Dedifferentiated amniotic fluid mesenchymal stem cell (primary cell): ENCODE measurements around the gene TGFB1.
"Not testable (repeated sequence)": the region's sequence is repeated elsewhere in the genome, so short reads cannot be mapped to it uniquely, and the experiment has no call there.

Source experiments
- DNase-seq: peaks from one replicate; pipeline ENCODE4 v3.0.0-alpha.2; 2016; ENCODE audit errors: extremely low spot score

TGFB1 gene

GRCh38 chr19:41369769-41370168 lies 16.0 kb upstream of the TGFB1 start:
- no peak for DNase-seq

- peak; percentile 91 for DNase-seq
Observed at GRCh38 chr19:41367848-41368301, 14.2 kb upstream of the TGFB1 start.

GRCh38 chr19:41366089-41366488 lies 12.4 kb upstream of the TGFB1 start:
- DNase-seq = no peak

GRCh38 chr19:41364524-41365391 lies 11.0 kb upstream of the TGFB1 start:
- no peak for DNase-seq

GRCh38 chr19:41363753-41364523 lies 10.2 kb upstream of the TGFB1 start, which contains the start of gene B9D2:
Gene B9D2, minus strand, starts transcription at chr19:41364149. Its CDS starts 630 bp downstream, at chr19:41363519.
- DNase-seq = peak; percentile 98

DNA sequence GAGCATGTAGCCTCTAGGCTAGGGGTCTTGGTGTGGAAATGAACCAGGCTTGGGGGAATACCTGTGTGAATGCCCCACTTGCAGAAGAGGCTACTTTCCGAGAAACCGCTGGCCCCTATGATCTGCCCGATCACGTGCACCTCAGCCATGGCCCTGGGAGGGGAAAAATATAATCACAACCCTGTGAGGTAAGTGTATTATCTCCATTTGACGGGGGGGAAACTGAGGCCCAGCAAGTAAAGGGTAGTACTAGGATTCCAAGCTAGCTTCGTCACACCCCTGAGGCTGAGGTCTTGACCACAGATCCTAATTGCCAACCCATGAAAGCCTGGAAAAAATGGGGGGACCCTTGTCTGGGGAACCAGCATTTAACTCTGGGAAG lies 9.6 kb upstream of the TGFB1 start:
- DNase-seq = no peak

GRCh38 chr19:41362143-41362847 lies 8.6 kb upstream of the TGFB1 start:
- no peak for DNase-seq

DNA sequence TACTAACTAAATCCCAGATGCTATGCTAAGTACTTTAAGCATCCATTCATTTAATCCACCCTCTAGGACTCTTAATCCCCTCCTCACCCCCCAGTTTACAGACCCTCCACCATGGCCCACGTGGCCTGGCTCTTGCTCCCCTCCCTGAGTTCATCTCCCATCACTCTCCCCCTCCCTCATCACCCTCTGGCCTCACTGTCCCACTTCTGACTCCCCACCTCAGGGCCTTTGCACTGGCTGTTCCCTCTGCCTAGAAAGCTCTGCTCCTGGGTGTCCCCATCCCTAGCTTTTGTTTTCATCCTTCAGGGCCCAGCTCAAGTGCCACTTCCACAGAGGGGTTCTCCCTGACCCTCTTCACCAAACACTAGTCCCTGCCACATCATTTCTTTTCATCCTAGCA lies 6.0 kb upstream of the TGFB1 start:
- DNase-seq = no peak

DNA sequence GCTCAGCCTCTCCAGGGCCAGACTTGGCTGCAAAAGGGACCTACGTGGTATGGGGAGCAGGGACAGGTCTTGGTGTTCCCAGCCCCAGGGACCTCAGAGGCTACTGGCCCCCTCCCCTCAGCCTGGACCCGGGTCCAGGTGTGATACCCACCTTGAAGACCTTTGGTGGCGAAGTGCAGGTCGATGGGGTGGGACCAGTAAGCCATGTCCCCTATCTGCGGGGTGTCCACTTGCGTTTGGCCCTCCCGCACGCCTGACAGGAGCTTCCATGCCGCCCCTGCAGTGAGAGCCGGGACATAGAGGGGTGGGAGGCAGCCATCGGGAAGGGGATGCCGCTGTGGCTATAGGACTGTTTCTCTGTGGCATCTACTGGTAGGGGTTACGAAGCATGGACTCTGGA lies 4.0 kb upstream of the TGFB1 start:
- no peak for DNase-seq

GRCh38 chr19:41356984-41357739 lies 3.4 kb upstream of the TGFB1 start:
- DNase-seq = no peak

- DNase-seq = no peak
Observed at GRCh38 chr19:41355802-41356201, 2.1 kb upstream of the TGFB1 start.

DNA sequence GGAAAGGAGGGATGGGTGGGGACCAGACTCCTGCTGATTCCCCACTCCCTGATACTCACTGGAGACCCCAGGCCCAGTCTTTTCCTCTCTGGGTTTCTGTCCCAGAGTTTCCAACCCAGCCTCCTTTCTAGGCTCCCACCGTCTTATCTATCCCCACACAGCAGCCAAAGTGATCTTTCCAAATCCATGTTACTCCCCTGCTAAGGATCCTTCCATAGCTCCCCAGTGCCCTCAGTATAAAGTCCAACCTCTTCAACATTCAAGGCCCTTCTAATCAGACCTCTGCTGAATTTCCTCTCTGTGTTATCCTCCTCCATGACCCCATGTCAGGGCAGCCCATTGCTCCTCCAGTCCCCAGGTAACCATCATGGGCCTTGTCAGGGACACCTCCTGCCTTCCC lies 1.3 kb upstream of the TGFB1 start:
- no peak for DNase-seq

DNA sequence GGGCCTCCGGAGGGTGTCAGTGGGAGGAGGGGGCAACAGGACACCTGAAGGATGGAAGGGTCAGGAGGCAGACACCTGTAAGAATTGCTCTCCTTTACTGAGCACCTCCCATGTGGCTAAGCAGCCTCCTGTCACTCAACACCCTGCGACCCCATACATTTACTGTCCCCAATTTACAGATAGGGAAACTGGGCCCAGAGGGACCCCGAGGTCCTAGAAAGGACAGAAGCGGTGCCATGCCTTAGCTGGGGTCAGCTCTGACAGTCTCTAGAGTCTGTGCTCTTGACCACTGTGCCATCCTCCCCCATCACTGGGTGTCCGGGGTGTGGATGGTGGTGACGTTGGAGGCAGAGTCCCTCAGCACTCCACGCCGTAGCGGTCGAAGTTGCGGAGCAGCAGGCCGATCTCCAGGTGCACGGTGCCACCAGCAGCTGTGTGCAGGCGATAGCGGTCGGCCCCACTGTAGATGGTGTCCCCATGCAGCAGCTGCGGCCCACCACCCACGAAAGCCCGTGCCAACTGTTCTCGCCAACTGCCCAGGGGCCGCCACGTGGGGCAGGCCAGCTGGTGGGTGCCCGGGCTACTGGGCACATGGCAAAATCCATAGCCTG lies 726 bp upstream of the TGFB1 start:
- DNase-seq = no peak

DNA sequence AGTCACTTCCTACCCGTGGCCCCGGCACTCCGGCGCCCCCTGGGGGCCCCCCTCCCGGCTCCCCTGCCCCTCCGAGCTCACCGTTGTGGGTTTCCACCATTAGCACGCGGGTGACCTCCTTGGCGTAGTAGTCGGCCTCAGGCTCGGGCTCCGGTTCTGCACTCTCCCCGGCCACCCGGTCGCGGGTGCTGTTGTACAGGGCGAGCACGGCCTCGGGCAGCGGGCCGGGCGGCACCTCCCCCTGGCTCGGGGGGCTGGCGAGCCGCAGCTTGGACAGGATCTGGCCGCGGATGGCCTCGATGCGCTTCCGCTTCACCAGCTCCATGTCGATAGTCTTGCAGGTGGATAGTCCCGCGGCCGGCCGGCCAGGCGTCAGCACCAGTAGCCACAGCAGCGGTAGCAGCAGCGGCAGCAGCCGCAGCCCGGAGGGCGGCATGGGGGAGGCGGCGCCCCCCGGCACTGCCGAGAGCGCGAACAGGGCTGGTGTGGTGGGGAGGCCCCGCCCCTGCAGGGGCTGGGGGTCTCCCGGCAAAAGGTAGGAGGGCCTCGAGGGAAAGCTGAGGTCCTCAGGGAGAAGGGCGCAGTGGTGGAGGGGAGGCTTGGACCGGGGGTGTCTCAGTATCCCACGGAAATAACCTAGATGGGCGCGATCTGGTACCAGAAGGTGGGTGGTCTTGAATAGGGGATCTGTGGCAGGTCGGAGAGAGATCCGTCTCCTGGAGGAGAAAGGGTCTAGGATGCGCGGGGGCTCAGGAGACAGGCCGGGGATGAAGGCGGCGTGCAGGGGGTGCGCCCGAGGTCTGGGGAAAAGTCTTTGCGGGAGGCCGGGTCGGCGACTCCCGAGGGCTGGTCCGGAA lies 885 bp downstream of the TGFB1 start:
- DNase-seq = peak; percentile 27

GRCh38 chr19:41352279-41352608 lies 1.5 kb downstream of the TGFB1 start:
- DNase-seq = no peak

DNA sequence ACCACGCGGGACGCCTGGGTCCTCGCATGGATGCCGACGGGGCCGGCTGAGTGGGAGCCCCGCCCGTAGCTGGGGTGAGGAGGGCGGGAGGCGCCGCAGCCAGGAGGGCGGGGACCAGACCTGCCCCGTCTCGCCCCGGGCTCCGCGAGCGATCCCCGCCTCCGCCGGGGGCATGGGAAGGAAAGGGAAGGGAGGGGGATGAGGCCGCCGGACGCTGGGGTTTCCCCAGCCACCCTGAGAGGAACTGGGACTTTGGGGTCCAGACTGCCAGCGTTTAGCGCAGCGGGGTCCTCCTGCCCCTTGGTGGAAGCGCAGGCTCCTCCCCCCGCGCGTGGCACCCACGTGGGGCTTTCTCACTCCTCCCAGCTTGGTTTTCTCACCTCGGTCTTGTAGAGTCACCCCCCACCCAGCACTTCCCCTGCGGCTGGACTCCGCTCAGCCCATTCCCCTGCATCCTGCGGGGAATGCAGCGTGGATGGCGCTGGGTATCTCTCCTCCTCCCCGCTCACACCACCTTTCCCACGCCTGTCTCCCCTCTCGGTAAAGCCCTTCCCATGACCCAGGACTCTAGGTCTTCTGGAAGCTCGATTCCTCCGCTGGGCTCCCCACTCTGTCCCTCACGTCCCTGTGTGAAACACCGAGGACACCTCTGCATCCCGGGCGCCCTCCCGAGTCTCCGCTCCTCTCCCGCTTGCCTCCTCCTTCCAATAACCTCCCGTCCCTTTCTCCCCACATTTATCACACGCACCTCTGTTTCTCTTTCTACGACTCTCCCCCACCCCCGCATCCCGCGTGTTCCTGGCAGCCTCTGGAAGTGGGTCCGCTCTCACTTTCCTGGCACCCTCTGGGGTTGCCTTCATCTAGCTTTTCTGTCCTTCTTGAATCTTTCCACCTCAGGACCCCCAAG lies 2.1 kb downstream of the TGFB1 start:
- no peak for DNase-seq

DNA sequence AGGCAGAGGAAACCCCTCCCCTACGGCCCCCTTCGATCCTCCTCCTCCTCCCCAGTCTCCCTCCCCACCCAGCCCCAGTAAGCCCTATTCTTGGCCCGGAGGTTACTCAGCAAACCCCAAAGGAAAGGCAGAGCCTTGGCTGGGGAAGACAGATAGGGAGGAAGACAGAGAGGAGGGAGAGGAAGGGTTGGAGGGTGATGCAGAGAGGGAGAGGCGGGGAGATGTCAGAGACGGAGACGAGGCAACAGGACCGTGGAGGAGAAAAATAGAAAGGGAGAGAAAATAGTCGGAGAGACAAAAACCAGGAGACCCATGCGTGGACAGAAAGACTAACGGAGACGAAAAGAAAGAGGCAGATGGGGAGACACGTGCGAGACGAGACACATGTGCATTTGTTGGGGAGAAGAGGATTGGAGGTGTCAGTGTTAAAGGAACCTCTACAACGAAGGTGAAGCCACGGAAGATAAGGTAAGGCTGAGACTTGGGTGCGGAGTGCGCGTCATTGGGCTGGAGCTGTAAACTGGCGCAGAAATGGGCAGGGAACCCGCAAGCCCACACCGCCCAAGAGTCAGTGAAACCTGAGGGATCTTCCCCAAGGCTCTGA lies 2.9 kb downstream of the TGFB1 start:
- no peak for DNase-seq

GRCh38 chr19:41346916-41347315 lies 6.8 kb downstream of the TGFB1 start:
- DNase-seq = not testable (repeated sequence)

DNA sequence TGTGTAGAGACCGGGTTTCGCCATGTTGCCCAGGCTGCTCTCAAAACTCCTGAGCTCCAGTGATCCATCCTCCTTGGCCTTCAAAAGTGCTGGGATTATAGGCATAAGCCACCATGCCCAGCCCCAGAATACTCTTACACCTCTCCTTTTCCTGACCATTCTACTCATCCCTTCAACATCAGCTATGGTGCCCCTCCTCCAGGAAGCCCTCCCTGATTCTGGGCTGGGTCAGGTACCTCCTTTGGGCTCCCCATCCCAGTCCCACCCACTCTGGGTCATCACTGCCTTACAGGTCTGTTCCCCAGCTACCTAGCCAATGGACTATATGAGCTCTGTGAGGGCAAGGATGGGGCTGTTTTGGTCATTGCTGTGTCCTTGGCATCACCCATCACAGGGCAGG lies 9.6 kb downstream of the TGFB1 start:
- no peak for DNase-seq
